T-helper 2 cell (primary cell): Measurements from ENCODE around the gene PIM3.

Source experiments
- DNase-seq, 5 experiments: peaks; one replicate each; pipeline versions ENCODE4 v3.0.0 to v3.0.0-alpha.2; 2012 to 2022

Gene PIM3

DNA sequence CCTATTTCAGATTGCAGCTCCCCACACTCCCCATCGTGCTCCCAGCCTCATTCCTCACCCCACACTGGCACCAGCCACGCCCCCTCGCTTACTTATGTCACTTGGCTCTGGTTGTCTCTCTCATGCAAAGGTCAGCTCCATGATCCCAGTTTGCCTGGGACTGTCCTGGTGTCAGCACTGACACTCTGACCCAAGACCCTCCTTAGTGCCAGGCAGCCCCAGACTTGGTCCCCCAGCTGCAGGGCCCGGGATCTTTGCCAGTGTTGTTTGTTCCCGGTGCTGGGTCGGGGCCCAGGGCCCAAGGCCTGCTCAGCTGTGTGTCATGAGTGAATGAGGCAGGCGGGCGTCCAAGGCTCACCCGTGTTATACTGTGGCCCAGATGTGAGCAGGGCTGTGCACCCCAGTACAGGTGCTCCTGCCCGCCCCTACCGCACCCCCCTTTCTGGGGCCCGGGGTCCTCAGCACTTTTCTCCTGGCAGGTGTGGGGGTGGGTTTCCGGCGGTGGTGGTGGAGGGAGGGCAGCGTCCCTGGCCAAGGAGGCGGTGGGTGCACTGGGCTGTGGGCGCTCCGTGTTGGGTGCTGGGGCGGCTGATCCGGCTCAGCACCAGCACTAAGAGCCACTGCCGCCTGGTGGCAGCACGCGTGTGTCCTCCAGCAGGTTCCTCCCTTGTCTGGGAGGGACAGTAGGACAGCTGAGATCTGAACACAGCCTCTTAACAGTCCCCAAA, 32.5 kb downstream of the PIM3 start:
- peak; percentile 25 to 78 (median 52) for DNase-seq

DNA sequence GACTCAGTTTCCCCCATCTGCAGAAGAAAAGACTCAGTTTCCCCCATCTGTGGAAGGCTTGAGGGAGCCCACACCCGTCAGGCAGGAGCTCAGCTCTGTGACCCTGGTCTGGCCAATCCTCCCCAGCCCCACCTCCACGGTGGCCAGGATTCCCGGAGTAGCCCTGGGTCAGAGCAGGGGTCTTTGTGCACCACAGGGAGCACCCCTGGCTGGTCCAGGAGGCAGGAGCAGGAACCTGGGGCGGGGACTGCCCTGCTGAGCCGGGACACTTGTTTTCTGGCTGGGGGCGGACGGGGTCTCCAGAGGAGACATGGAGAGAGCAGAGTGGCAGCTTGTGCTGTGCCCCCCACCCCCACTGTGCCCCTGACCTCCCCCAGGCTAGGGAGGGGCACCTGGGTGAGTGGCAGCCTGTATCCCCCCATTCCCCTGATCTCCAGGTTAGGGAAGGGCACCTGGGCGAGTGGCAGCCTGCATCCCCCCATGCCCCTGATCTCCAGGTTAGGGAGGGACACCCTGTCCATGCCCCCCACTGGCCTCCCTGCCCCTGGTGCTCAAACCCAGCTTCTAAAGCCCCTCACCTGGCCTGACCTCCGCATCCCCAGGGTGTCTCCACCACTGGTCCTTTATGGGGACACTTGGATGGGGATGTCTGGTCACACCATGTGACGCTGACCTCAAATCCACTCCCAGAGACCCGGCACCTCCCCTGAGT, 33.2 kb downstream of the PIM3 start:
- no peak for DNase-seq

DNA sequence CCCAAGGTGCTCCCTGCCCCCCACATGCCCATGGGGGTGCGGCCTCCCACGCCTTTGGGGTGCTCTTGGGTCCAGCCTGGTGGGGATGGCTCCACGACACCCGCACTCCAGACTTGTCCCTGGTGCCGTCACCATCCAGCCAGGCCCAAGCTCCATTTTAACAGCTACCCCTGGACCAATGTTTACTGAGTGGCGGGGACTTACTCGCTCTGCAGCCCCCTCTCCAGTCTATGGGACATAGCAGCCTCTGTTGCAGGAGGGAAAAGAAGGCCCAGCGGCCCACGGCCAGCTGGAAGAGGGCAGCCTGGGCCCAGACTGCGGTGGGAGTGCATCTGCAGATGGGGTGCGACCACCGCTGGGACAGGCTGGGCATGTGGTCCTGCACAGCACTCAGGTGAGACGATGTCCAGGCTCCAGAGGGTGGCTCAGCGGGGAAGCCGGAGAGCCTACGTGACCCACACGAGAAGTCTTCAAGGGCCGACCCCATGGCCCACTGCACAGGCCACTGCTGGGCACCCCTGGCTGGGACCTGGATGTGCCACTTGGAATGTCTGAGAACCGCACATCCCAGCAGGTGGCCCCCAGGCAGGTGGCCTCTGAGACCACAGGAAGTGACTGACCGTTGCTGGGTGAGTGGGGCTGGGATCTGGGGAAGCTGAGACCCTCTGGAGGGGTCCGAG, 33.9 kb downstream of the PIM3 start:
- no peak for DNase-seq

DNA sequence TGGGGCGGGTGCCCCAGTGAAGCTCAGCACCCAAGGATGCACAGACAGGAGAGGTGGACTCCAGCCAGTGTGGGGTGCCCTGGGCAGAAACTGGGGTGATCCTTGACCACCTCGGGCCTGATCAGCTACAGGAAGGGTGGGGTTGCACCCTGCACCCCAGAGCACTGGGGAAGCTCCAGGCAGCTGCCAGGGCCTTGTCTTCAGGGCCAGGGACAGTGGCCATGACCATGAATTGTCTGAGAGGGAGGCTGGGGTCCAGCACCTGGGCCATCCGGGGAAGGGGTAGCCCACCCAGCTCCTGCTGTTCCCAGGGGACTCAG, 34.4 kb downstream of the PIM3 start:
- no peak for DNase-seq

DNA sequence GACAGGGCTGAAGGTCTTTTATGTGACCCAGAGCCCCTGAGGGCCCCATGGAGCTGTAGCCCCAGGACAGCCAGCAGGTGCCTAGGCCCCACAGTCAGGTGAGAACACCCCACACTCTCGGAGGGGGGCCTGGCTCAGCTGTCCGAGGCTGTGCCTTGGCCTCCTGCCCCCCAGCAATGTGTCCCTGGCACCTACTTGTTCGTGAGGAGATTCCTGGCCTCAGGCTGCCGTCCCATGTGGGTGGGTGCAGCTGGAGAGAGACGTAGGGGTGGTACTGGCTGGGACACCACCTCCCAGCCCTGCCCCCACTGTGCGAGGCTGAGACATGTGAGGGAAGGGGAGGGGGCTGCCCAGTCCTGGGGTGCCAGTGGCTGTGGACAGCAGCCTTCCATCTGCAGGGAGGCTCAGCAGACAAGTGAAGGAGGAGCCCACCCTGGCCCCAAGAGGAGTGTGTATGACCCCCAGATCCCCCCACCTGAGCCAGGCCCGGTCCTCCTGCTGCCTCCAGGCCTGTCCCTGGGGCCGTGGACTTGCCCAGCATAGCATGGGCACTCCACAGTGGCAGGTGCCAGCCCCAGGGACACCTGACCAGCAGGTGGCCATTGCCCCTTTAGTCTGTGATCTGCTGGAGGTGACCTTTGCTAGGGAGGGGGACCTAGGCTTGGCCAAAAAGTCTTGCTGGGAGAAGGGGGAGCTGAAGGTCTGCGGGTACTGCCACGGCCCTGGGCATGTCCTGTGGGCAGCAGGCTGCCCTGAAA, 35.0 kb downstream of the PIM3 start:
- no peak for DNase-seq

DNA sequence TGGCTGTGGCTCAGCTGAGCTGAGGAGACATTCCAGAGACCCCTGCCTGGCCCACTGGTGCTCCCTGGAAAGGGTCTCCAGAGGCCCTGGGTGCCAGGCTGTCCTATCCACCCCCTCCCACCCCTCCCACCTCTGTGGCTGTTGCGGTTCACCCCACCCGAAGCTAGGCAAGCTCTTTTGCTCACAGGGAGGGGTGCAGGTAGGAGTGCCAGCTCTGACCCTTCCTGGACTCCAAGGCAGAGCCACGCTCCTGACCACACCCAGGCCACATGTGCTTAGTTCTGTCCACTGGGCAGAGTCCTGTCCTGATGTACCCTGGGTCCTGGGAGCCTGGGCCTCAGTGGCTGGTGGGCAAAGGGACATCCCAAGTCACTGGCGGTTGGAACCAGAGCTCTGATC, 35.5 kb downstream of the PIM3 start:
- DNase-seq: no peak

DNA sequence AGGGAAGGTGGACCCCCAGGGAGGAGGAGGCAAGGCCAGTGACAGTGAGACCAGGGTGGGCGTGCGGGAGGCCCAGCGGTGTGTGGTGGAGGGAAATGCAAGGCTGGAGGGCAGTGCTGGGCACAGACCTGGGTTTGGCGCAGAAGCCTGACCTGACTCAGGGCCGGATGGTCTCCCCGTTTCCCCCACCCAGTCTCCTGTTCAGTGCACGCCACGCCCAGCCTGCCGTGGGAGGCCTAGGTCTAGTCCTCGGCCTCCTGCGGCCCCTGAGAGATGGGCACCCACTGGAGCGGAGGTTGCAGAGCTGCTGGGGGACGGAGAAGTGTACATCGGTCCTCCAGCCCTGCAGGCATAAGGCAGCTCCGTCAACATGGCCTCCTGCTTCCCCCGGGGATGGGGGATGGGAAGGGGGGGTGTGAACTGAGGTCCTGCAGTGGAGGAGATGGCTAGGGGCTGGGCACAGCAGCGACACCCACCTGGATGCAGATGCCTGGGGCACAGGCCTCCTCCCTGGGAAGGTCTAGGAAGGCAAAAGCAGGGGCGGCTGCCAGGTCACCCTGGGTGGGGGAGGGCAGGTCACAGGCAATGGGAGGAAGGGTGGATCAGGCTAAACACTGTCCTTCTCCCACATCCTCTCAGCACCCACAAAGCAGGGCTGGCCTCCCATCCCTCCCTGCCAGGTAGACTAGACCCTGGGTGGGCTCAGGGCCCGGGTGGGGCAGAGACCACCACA, 36.1 kb downstream of the PIM3 start:
- DNase-seq: no peak

DNA sequence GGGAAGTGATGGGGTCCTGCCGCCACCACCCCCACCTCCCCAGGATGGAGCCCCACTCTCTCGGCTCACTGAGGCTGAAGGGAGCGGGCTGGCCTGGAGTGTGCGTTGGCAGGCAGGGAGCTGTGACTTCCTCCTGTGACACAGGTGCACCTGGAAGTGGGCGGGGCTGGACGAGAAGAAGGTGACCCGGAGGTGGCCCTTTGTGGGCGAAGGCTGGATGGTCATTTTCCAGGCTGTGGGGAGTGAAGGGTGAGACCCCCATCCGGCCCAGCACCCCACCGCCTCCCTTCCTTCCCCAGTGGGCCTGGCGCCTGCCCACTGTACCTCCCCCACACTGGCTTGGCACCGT, 36.7 kb downstream of the PIM3 start:
- no peak for DNase-seq

DNA sequence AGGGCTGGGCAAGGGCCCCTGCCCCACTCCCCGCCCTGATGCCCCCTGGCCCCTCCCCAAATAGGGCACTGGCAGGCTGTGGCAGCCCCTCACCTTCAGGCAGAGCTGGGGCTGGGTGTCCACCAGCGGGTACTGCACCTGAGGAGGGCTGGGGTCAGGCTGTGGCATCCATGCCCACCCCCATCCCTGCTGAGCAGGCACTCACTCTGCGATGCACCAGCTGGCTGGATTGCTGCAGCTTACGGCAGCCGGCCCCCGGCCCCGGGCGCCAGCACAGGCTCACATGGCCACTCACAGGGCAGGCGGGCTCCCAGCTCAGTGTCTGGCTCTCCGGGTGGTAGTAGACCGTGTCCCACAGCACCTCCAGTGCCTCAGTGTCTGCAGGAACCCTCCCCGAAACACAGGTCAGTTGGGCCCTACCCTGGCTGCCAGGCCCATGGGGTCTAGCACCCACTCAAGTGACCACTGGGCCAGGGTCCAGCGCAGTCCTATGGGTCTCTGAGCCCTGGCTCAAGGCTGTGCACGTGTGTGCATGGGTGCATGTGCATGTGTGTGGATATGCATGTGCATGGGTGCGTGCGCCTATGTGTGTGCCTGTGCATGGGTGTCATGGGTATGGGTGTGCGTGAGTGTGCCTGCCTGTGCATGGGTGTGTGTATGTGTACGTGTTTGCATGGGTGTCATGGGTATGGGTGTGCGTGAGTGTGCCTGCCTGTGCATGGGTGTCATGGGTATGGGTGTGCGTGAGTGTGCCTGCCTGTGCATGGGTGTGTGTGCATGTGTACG, 37.6 kb downstream of the PIM3 start:
- DNase-seq: no peak

DNA sequence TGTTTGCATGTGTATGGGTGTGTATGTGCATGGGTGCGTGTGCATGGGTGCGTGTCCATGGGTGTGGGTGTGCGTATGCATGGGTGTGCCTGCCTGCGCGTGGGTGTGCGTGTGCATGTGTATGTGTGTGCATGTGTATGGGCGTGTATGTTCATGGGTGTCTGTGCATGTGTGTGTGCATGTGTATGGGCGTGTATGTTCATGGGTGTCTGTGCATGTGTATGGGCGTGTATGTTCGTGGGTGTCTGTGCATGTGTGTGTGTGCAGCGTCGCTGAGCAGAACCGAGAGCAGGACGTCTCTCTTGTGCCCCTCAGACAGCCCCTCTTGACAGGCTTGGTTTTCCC, 38.1 kb downstream of the PIM3 start:
- DNase-seq: no peak

DNA sequence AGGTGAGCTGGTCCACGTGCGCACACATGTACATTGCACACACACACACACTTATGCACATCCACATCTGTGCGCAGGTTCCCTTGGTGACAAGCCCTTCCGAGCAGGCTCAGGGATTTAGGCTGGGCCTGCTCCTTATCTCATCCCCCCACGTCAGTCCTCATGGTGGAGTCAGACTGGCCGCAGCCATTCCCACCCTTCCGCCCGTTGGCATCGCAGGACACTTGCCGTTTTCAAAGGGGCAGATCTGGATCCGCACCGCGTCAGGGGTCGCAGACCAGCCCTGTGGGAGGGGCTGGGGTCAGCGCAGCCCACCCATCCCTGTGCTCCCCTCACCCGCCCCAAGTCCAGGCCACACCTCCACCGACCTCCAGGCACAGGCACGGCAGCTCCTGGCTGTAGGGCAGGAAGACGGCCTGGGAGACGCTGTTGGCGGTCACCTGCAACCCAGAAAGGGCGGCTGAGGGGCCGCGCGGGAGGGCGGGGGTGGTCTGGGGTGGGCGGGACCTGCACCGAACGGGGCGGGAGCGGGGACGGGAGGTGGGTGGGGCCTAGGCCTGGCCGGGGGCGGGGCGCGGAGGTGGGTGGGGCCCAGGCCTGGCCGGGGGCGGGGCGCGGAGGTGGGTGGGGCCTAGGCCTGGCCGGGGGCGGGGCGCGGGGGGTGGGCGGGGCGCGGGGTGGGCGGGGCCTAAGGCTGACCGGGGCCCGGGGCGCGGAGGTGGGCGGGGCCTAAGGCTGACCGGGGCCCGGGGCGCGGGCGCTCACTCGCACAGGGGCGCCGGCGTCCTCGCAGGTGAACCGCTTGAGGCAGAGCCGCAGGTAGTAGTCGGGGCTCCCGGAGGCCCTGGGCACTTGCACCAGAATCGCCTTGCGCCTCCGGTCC, 38.7 kb downstream of the PIM3 start:
- no peak for DNase-seq

DNA sequence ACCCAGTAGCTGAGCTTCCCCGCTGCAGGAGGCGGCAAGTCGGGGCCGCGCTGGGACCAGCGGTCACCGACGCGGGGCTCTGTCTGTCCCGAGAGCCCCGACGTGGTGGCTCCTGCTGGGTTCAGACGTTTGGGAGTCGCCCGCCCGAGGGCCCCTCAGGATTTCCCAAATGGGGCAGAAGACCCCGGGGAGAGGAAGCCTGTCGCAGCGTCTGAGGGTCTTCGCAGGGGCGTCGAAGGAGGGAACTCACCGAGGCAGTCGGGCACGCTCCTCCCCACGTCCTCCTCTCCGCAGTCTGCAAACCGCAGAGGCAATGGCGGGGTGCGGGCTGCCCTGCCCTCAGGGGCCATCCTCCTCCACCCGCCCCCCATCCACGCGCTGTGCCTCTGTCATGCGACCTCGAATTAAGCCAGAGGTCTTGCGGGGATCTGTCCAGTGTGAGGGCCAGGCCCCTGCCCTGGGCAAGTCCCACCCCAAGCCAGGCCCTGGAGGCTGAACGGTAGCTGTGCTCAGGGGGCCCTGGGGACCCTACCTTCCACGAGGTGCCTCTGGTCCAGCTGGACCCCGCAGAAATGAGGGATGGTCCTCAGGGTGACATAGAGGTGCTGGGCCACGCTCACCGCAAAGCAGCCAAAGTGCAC, 39.5 kb downstream of the PIM3 start:
- DNase-seq: no peak

DNA sequence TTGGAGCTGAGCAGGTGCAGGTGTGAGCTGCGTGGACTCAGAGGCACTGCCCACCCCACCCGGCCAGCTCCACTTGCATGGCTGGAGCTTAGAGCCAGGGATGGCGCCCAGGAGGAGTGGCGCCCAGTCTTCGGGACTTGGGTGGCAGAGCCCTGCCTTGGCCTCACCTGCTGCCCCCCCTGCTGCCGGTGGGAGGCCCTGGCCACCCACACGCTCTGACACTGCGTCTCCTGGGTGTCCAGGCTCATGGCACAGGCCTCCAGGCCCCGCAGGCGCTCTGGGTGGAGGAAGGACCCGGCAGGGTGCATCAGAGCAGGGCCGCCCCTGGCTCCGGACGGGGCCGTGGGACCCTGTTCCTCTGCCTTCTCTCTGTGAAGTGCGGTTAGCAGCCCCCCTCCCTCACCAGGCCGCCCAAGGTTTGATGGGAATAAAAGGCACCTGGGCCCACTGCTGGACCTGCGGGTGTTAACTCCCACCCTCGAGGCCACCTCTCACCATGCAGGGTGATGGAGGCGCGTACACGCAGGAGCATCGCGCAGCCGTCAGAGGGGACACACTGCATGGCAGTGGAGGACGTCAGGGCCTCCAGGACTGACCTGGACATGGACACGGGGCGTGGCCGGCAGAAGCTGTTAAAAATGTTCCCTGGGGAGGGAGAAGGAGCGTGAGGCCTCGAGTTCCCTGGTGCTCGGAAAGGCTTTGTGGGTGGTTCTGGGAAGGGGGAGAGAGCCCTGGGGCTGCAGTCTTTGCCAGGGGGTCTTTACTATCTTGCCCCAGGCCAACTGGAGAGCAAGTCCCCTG, 40.2 kb downstream of the PIM3 start:
- DNase-seq: no peak

DNA sequence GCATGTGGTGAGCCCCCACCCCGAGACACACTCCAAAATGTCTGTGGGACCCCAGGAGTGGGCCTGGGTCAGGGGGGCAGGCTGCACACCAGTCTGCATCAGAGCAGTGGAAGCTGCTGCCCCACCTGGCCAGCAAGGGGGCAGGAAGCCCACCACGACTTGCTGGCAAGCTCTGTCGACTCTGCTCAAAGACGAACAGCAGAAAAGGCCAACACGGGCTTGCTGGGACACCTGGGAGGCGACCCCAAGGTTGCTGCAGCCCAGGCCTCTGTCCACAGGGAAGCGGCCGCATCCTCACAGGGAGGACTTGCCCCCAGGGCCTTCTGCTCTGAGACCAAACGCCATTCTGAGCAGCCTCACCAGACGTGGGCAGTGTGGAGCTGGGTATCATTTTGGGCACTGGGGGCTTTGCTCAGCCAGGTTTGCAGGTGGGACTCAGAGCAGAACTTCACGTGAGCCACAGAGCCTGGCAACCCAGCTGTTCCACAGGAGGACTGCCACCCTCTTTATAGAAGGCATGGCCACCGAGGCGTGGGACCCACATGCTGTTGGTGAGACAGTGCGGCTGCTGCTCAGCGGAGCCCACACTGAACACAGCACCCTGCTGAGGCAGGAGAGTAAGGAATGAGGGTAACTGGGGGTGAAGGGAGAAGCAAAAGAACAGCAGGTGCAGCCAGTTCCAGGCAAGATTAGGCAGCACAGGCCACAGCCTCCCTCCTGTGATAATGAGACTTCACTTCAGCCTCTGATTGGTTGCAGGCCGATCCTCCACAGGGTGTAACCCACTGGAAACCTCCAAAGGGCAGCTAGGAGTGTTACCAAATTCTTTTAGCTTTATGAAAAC, 41.0 kb downstream of the PIM3 start:
- no peak for DNase-seq

DNA sequence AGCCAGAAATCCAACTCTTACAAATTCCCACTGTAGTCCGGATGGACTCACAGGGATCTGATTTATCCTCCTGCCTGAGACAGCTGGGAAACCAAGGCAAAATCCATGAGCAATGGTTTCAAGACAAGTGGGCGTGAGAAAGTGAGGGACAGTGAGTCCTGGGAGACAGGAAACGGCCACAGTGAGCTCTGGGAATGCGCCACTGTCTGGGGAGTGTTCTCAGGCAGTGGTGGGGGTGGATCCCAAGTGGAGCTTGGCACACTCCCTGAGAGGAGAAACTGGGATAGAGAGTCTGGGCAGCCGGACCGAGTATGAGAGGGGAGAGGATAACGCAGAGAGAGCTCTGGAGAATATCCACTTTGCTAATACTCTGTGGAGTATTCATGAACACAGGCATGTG, 42.2 kb downstream of the PIM3 start:
- DNase-seq: no peak

DNA sequence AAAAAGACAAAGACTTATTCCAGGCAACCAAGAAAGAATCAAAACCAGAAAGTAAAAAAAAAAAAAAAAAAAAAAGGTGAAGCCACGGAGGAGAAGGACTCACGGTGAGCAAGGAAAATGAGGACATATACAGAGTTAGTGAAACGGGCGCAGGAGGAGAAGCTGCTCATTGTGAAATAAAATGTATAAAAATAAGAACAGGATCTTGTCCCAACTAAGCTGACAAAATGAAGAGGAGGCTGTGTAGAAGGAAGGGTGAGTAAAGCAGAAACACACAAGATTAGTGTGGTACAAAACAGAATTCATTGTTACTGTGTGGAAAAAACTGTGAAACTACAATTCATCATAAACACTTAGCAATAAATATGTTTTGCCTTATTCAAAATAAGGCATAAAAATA, 44.3 kb downstream of the PIM3 start:
- DNase-seq: no peak

DNA sequence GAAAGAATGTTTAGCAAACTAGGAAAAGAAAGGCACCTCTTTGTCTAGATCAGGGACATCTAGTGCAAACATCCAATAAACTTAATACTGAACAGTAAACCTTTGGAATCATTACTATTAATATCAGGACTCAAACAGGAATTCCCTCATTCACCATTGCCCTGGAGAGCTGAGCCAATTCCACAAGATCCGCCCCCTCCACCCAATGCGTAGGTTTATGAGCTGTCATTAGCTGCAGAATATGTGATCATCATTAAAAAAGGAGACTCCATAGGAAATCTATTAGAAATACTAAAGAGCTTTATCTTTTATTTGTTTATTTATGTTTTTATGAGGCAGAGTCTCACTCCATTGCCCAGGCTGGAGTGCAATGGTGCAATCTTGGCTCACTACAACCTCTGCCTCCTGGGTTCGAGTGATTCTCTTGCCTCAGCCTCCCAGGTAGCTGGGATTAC, 46.5 kb downstream of the PIM3 start:
- no peak for DNase-seq
